HEK293 (cell line): ENCODE data around the gene SLC39A1.

Source experiments
- BCL11A ChIP-seq: fragments of 450-650 bp; formaldehyde crosslinking; IDR thresholded peaks from 2 replicates; pipeline ENCODE4 v1.5.1; 2016; ENCODE audit warnings: low read depth, missing biosample characterization, missing genetic modification characterization
- HOXC10 ChIP-seq: sonication (generic); formaldehyde crosslinking; IDR thresholded peaks from 2 replicates; pipeline ENCODE4 v1.8.1; 2023; ENCODE audit warnings: mild to moderate bottlenecking, missing genetic modification reagents
- RBAK ChIP-seq: fragments of 450-650 bp; formaldehyde crosslinking; IDR thresholded peaks from 2 replicates; pipeline ENCODE4 v1.5.1; 2016; ENCODE audit warnings: missing biosample characterization, missing genetic modification characterization
- SCRT1 ChIP-seq: fragments of 450-650 bp; formaldehyde crosslinking; IDR thresholded peaks from 2 replicates; pipeline ENCODE4 v1.5.1; 2016; ENCODE audit warnings: missing biosample characterization, missing genetic modification characterization, borderline replicate concordance
- TCF7L2 ChIP-seq: IDR thresholded peaks from 2 replicates; pipeline ENCODE4 v1.6.1; 2011; ENCODE audit warnings: low read depth, mild to moderate bottlenecking, inconsistent platforms, low read length, moderate library complexity, borderline replicate concordance
- YY1 ChIP-seq: fragments of 450-650 bp; formaldehyde crosslinking; IDR thresholded peaks from 2 replicates; pipeline ENCODE4 v1.5.1; 2018; ENCODE audit warnings: missing biosample characterization, missing genetic modification characterization
- YY2 ChIP-seq: fragments of 450-650 bp; formaldehyde crosslinking; IDR thresholded peaks from 2 replicates; pipeline ENCODE4 v1.5.1; 2016; ENCODE audit warnings: missing biosample characterization, missing genetic modification characterization
- ZBTB1 ChIP-seq: fragments of 450-650 bp; formaldehyde crosslinking; IDR thresholded peaks from 2 replicates; pipeline ENCODE4 v1.5.1; 2016; ENCODE audit warnings: missing biosample characterization, missing genetic modification characterization
- ZBTB21 ChIP-seq: fragments of 450-650 bp; formaldehyde crosslinking; IDR thresholded peaks from 2 replicates; pipeline ENCODE4 v1.5.1; 2017; ENCODE audit warnings: missing biosample characterization, missing genetic modification characterization
- ZFP41 ChIP-seq: fragments of 450-650 bp; formaldehyde crosslinking; IDR thresholded peaks from 2 replicates; pipeline ENCODE4 v1.5.1; 2016; ENCODE audit warnings: missing biosample characterization, missing genetic modification characterization, borderline replicate concordance
- ZNF274 ChIP-seq, 2 experiments: fragments of 200-500 bp in 1 of 2; fragments of 450-650 bp in 1 of 2; sonication (Bioruptor generic) in 1 of 2; formaldehyde crosslinking in 1 of 2; IDR thresholded peaks; 2 replicates each; pipeline versions ENCODE4 v1.5.1 to v1.6.1; 2014 to 2016; ENCODE audit warnings: borderline replicate concordance in 1 of 2, inconsistent platforms in 1 of 2, low read length in 1 of 2, missing biosample characterization in 1 of 2, missing genetic modification characterization in 1 of 2
- ZNF391 ChIP-seq: fragments of 450-650 bp; formaldehyde crosslinking; IDR thresholded peaks from 2 replicates; pipeline ENCODE4 v1.5.1; 2016; ENCODE audit warnings: low read depth, missing biosample characterization, missing genetic modification characterization, borderline replicate concordance
- ZNF514 ChIP-seq: fragments of 450-650 bp; formaldehyde crosslinking; IDR thresholded peaks from 2 replicates; pipeline ENCODE4 v1.5.1; 2016; ENCODE audit warnings: missing biosample characterization, missing genetic modification characterization
- ZNF549 ChIP-seq: fragments of 450-650 bp; IDR thresholded peaks from 2 replicates; pipeline ENCODE4 v1.5.1; 2018; ENCODE audit warnings: missing biosample characterization, missing genetic modification characterization, mild to moderate bottlenecking, inconsistent platforms, moderate library complexity
- ZNF571 ChIP-seq: fragments of 450-650 bp; formaldehyde crosslinking; IDR thresholded peaks from 2 replicates; pipeline ENCODE4 v1.5.0; 2017; ENCODE audit warnings: missing biosample characterization, missing genetic modification characterization
- ZNF596 ChIP-seq: fragments of 450-650 bp; IDR thresholded peaks from 2 replicates; pipeline ENCODE4 v1.5.0; 2018; ENCODE audit warnings: missing biosample characterization, mild to moderate bottlenecking, missing genetic modification characterization, moderate library complexity
- ZNF670 ChIP-seq: fragments of 450-650 bp; formaldehyde crosslinking; IDR thresholded peaks from 2 replicates; pipeline ENCODE4 v1.5.1; 2016; ENCODE audit warnings: missing biosample characterization, missing genetic modification characterization, low read depth
- ZNF701 ChIP-seq: fragments of 450-650 bp; formaldehyde crosslinking; IDR thresholded peaks from 2 replicates; pipeline ENCODE4 v1.5.1; 2016; ENCODE audit warnings: missing biosample characterization, missing genetic modification characterization
- ZNF791 ChIP-seq: fragments of 450-650 bp; formaldehyde crosslinking; IDR thresholded peaks from 2 replicates; pipeline ENCODE4 v1.5.1; 2016; ENCODE audit warnings: missing biosample characterization, missing genetic modification characterization
- ZNF830 ChIP-seq: fragments of 450-650 bp; IDR thresholded peaks from 2 replicates; pipeline ENCODE4 v1.5.0; 2018; ENCODE audit warnings: missing biosample characterization, missing genetic modification characterization, low read depth, mild to moderate bottlenecking, moderate library complexity
- ZSCAN30 ChIP-seq: fragments of 450-650 bp; IDR thresholded peaks from 2 replicates; pipeline ENCODE4 v1.5.1; 2018; ENCODE audit warnings: missing biosample characterization, mild to moderate bottlenecking, missing genetic modification characterization, moderate library complexity
- TF ChIP-seq, protein P1 (sequence below): fragments of 450-650 bp; formaldehyde crosslinking; IDR thresholded peaks from 2 replicates; pipeline ENCODE4 v1.5.1; 2016; ENCODE audit warnings: missing biosample characterization, missing genetic modification characterization, borderline replicate concordance
- TF ChIP-seq, protein P2 (sequence below): fragments of 450-650 bp; IDR thresholded peaks from 2 replicates; pipeline ENCODE4 v1.5.1; 2018; ENCODE audit warnings: missing biosample characterization, missing genetic modification characterization
- TF ChIP-seq, protein P3 (sequence below): fragments of 450-650 bp; formaldehyde crosslinking; IDR thresholded peaks from 2 replicates; pipeline ENCODE4 v1.5.1; 2016; ENCODE audit warnings: missing biosample characterization, missing genetic modification characterization
- TF ChIP-seq, protein P4 (sequence below): fragments of 450-650 bp; formaldehyde crosslinking; IDR thresholded peaks from 2 replicates; pipeline ENCODE4 v1.5.1; 2016; ENCODE audit warnings: missing biosample characterization, missing genetic modification characterization
- TF ChIP-seq, protein P5 (sequence below): fragments of 450-650 bp; formaldehyde crosslinking; IDR thresholded peaks from 2 replicates; pipeline ENCODE4 v1.5.1; 2017; ENCODE audit warnings: missing biosample characterization, missing genetic modification characterization

Gene SLC39A1

DNA sequence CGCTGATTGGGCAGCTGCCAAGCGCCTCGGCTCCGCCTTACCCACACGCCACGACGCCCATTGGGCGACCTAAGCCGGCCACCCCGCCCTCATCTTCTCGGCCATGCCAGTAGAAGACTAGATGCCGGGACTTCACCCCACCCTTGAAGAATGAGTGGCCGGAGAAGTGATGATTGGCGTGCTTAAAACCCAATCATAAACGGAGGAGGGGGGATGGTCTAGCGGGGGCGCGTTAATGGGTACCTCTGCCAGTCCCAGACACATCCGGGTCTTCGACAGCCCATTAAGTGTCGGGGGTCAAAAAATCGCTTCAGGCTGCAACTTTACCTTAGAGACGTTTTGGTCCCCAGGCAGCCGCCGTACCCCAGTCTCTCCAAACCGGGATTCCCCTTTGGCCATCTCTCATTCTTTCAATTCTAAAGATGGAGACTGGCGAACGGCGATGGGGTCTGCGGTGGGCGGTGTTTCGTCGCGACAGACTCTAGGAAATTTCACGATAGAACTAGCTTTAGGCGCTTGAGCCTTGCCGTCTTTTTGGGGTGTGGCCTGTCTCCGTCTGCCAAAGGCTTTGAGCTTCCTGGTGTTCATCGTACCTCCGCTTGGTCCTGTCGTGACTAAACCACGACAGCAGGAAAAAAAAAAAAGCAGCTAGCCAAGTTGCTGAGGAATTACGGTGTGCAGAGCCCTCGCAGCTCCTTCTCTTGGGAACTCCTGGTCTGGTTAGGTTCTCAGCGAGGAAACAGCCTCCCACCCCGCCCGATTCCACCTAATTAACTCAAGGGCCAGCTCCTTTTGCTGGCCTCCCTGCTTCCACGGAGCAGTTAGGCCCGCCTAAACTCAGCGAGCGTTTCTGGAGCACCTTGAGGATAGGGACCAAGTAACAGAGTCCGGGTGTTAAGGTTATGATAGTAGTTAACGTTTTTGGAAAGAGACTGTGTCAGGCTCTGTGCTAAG, 40.1 kb downstream of the SLC39A1 start, which contains the start of gene GATAD2B (continued):
- no peak for TF ChIP-seq ZFP41 (tag by site-specific recombination)
- no peak for TF ChIP-seq ZNF596 (tag by site-specific recombination)
- TF ChIP-seq ZNF391 (tag by site-specific recombination), result peak; percentile 84; the same call in 1 of the 2 replicates
- peak; percentile 71 for TF ChIP-seq YY1
- 0 out of 2 replicates have a peak, but pooled peaks have one; percentile 30 for TF ChIP-seq ZSCAN30 (tag by site-specific recombination)
- TF ChIP-seq, protein P1, sequence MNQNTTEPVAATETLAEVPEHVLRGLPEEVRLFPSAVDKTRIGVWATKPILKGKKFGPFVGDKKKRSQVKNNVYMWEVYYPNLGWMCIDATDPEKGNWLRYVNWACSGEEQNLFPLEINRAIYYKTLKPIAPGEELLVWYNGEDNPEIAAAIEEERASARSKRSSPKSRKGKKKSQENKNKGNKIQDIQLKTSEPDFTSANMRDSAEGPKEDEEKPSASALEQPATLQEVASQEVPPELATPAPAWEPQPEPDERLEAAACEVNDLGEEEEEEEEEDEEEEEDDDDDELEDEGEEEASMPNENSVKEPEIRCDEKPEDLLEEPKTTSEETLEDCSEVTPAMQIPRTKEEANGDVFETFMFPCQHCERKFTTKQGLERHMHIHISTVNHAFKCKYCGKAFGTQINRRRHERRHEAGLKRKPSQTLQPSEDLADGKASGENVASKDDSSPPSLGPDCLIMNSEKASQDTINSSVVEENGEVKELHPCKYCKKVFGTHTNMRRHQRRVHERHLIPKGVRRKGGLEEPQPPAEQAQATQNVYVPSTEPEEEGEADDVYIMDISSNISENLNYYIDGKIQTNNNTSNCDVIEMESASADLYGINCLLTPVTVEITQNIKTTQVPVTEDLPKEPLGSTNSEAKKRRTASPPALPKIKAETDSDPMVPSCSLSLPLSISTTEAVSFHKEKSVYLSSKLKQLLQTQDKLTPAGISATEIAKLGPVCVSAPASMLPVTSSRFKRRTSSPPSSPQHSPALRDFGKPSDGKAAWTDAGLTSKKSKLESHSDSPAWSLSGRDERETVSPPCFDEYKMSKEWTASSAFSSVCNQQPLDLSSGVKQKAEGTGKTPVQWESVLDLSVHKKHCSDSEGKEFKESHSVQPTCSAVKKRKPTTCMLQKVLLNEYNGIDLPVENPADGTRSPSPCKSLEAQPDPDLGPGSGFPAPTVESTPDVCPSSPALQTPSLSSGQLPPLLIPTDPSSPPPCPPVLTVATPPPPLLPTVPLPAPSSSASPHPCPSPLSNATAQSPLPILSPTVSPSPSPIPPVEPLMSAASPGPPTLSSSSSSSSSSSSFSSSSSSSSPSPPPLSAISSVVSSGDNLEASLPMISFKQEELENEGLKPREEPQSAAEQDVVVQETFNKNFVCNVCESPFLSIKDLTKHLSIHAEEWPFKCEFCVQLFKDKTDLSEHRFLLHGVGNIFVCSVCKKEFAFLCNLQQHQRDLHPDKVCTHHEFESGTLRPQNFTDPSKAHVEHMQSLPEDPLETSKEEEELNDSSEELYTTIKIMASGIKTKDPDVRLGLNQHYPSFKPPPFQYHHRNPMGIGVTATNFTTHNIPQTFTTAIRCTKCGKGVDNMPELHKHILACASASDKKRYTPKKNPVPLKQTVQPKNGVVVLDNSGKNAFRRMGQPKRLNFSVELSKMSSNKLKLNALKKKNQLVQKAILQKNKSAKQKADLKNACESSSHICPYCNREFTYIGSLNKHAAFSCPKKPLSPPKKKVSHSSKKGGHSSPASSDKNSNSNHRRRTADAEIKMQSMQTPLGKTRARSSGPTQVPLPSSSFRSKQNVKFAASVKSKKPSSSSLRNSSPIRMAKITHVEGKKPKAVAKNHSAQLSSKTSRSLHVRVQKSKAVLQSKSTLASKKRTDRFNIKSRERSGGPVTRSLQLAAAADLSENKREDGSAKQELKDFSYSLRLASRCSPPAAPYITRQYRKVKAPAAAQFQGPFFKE, result no peak
- no peak for TF ChIP-seq ZNF549 (tag by site-specific recombination)
- TF ChIP-seq ZNF701, result no peak
- TF ChIP-seq ZBTB21 (tag by site-specific recombination), result no peak
- TF ChIP-seq HOXC10, result no peak
- no peak for TF ChIP-seq SCRT1
- no peak for TF ChIP-seq YY2 (tag by site-specific recombination)
- no peak for TF ChIP-seq TCF7L2
- no peak for TF ChIP-seq ZNF514 (tag by site-specific recombination)
- TF ChIP-seq, protein P2, sequence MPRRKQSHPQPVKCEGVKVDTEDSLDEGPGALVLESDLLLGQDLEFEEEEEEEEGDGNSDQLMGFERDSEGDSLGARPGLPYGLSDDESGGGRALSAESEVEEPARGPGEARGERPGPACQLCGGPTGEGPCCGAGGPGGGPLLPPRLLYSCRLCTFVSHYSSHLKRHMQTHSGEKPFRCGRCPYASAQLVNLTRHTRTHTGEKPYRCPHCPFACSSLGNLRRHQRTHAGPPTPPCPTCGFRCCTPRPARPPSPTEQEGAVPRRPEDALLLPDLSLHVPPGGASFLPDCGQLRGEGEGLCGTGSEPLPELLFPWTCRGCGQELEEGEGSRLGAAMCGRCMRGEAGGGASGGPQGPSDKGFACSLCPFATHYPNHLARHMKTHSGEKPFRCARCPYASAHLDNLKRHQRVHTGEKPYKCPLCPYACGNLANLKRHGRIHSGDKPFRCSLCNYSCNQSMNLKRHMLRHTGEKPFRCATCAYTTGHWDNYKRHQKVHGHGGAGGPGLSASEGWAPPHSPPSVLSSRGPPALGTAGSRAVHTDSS (tag by site-specific recombination), result no peak
- no peak for TF ChIP-seq ZNF670 (tag by site-specific recombination)
- TF ChIP-seq, protein P3, sequence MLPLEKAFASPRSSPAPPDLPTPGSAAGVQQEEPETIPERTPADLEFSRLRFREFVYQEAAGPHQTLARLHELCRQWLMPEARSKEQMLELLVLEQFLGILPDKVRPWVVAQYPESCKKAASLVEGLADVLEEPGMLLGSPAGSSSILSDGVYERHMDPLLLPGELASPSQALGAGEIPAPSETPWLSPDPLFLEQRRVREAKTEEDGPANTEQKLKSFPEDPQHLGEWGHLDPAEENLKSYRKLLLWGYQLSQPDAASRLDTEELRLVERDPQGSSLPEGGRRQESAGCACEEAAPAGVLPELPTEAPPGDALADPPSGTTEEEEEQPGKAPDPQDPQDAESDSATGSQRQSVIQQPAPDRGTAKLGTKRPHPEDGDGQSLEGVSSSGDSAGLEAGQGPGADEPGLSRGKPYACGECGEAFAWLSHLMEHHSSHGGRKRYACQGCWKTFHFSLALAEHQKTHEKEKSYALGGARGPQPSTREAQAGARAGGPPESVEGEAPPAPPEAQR (tag by site-specific recombination), result no peak; the same call in 1 of the 2 replicates
- TF ChIP-seq, protein P4, sequence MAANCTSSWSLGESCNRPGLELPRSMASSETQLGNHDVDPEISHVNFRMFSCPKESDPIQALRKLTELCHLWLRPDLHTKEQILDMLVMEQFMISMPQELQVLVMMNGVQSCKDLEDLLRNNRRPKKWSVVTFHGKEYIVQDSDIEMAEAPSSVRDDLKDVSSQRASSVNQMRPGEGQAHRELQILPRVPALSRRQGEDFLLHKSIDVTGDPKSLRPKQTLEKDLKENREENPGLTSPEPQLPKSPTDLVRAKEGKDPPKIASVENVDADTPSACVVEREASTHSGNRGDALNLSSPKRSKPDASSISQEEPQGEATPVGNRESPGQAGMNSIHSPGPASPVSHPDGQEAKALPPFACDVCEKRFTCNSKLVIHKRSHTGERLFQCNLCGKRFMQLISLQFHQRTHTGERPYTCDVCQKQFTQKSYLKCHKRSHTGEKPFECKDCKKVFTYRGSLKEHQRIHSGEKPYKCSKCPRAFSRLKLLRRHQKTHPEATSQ (tag by site-specific recombination), result 0 out of 2 replicates have a peak, but pooled peaks have one; percentile 79
- no peak for TF ChIP-seq ZNF830 (tag by site-specific recombination)
- TF ChIP-seq ZNF791, result no peak
- TF ChIP-seq ZNF571 (tag by site-specific recombination), result no peak
- TF ChIP-seq, protein P5, sequence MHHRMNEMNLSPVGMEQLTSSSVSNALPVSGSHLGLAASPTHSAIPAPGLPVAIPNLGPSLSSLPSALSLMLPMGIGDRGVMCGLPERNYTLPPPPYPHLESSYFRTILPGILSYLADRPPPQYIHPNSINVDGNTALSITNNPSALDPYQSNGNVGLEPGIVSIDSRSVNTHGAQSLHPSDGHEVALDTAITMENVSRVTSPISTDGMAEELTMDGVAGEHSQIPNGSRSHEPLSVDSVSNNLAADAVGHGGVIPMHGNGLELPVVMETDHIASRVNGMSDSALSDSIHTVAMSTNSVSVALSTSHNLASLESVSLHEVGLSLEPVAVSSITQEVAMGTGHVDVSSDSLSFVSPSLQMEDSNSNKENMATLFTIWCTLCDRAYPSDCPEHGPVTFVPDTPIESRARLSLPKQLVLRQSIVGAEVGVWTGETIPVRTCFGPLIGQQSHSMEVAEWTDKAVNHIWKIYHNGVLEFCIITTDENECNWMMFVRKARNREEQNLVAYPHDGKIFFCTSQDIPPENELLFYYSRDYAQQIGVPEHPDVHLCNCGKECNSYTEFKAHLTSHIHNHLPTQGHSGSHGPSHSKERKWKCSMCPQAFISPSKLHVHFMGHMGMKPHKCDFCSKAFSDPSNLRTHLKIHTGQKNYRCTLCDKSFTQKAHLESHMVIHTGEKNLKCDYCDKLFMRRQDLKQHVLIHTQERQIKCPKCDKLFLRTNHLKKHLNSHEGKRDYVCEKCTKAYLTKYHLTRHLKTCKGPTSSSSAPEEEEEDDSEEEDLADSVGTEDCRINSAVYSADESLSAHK, result peak; percentile 50; the same call in 1 of the 2 replicates
- TF ChIP-seq RBAK (tag by site-specific recombination), result no peak
- TF ChIP-seq ZBTB1 (tag by site-specific recombination), result no peak
- TF ChIP-seq ZNF274 (IDR thresholded peaks at IDR 0.05; ENCODE audit: low read length), result no peak
- no peak for TF ChIP-seq ZNF274 (tag by site-specific recombination; IDR thresholded peaks at IDR 0.05; ENCODE audit: borderline replicate concordance)
- TF ChIP-seq BCL11A (tag by site-specific recombination), result no peak
